GM21526 (cell line): ENCODE results near the gene ABHD2.
"Not testable (repeated sequence)": the region's sequence is repeated elsewhere in the genome, so short reads cannot be mapped to it uniquely, and the experiment has no call there.

Source experiments
- ATAC-seq: cut with Tn5 transposase; IDR thresholded peaks from one replicate; pipeline ENCODE4 v1.9.1; 2021; ENCODE audit warnings: moderate library complexity; ENCODE audit not compliant: unreplicated experiment, low FRiP score

Gene ABHD2

GRCh38 chr15:89211678-89212170, 123.5 kb downstream of the ABHD2 start:
- ATAC-seq: no peak

GRCh38 chr15:89215627-89216026, 127.4 kb downstream of the ABHD2 start:
- no peak for ATAC-seq

GRCh38 chr15:89217031-89217430, 128.8 kb downstream of the ABHD2 start:
- no peak for ATAC-seq

GRCh38 chr15:89217686-89218376, 129.6 kb downstream of the ABHD2 start:
- no peak for ATAC-seq

- no peak for ATAC-seq
These were observed 130.3 kb downstream of the ABHD2 start for GRCh38 chr15:89218531-89218930.

GRCh38 chr15:89221543-89221942, 133.3 kb downstream of the ABHD2 start, which contains the start of gene RLBP1:
Gene RLBP1, minus strand, starts transcription at chr15:89221579. Its CDS starts 2,604 bp downstream, at chr15:89218975.
- no peak for ATAC-seq

GRCh38 chr15:89225588-89225987, 137.3 kb downstream of the ABHD2 start:
- ATAC-seq: no peak

GRCh38 chr15:89226359-89227221, 138.3 kb downstream of the ABHD2 start:
- no peak for ATAC-seq

GRCh38 chr15:89227425-89227824, 139.2 kb downstream of the ABHD2 start:
- no peak for ATAC-seq

GRCh38 chr15:89230277-89230676, 142.0 kb downstream of the ABHD2 start:
- ATAC-seq: no peak

- ATAC-seq: no peak
These were observed 143.6 kb downstream of the ABHD2 start for GRCh38 chr15:89231832-89232231.

GRCh38 chr15:89239883-89240810, 151.9 kb downstream of the ABHD2 start:
- ATAC-seq: not testable (repeated sequence)

GRCh38 chr15:89243046-89243690, 154.9 kb downstream of the ABHD2 start:
- ATAC-seq: no peak

- ATAC-seq: peak; percentile 93
These were observed 155.7 kb downstream of the ABHD2 start, which contains the start of gene FANCI for GRCh38 chr15:89243691-89244573. Gene FANCI, plus strand, starts transcription at chr15:89243979. Its CDS starts 3,669 bp downstream, at chr15:89247648.

- ATAC-seq: peak; percentile 19
These were observed 156.3 kb downstream of the ABHD2 start for GRCh38 chr15:89244574-89244903.

GRCh38 chr15:89247446-89247845, 159.2 kb downstream of the ABHD2 start:
- ATAC-seq: no peak

GRCh38 chr15:89248584-89248983, 160.3 kb downstream of the ABHD2 start:
- ATAC-seq: no peak

- not testable (repeated sequence) for ATAC-seq
These were observed 161.9 kb downstream of the ABHD2 start for GRCh38 chr15:89250142-89250541.
